GM19239 (cell line): Measurements from ENCODE around the gene TRAK1.
A peak's percentile ranks its signal among the peaks of the same experiment; 100 is the strongest.

ENCODE experiments used
- DNase-seq: peaks from one replicate; pipeline ENCODE4 v3.0.0; 2011; ENCODE audit warnings: low spot score; ENCODE audit not compliant: insufficient read length
- FAIRE-seq: peaks from 2 replicates; lab custom pipeline; 2011; peaks lifted over from hg19 to GRCh38; lab: Jason Lieb, UNC

TRAK1 gene

GRCh38 chr3:42148086-42148848 is 57.1 kb downstream of the TRAK1 start:
- peak; percentile 80 for FAIRE-seq
- DNase-seq: no peak

GRCh38 chr3:42148982-42149432 is 57.9 kb downstream of the TRAK1 start:
- no peak for DNase-seq
- no peak for FAIRE-seq

GRCh38 chr3:42149532-42149931 is 58.4 kb downstream of the TRAK1 start:
- FAIRE-seq: no peak
- DNase-seq: no peak

- no peak for FAIRE-seq
Observed at GRCh38 chr3:42149975-42150374, 58.8 kb downstream of the TRAK1 start.

GRCh38 chr3:42151596-42152168 is 60.5 kb downstream of the TRAK1 start:
- FAIRE-seq (no peak), DNase-seq (no peak)

More at GRCh38 chr3:42149975-42150374, 58.8 kb downstream of the TRAK1 start:
- DNase-seq: no peak

GRCh38 chr3:42152193-42152592 is 61.0 kb downstream of the TRAK1 start:
- DNase-seq (no peak), FAIRE-seq (no peak)

GRCh38 chr3:42153039-42153438 is 61.9 kb downstream of the TRAK1 start:
- DNase-seq: no peak
- FAIRE-seq: no peak

GRCh38 chr3:42157540-42158538 is 66.7 kb downstream of the TRAK1 start:
- FAIRE-seq (no peak), DNase-seq (no peak)

- DNase-seq (no peak), FAIRE-seq (no peak)
Observed at GRCh38 chr3:42159147-42159546, 68.0 kb downstream of the TRAK1 start.

- DNase-seq (peak; percentile 44), FAIRE-seq (peak; percentile 83)
Observed at GRCh38 chr3:42159706-42160472, 68.7 kb downstream of the TRAK1 start.

GRCh38 chr3:42161050-42161935 is 70.1 kb downstream of the TRAK1 start:
- DNase-seq (no peak), FAIRE-seq (no peak)

GRCh38 chr3:42162462-42162861 is 71.3 kb downstream of the TRAK1 start:
- DNase-seq: no peak
- no peak for FAIRE-seq

GRCh38 chr3:42163622-42164244 is 72.6 kb downstream of the TRAK1 start:
- FAIRE-seq (no peak), DNase-seq (no peak)

GRCh38 chr3:42164656-42165055 is 73.5 kb downstream of the TRAK1 start:
- no peak for DNase-seq
- FAIRE-seq: no peak

GRCh38 chr3:42165211-42165610 is 74.1 kb downstream of the TRAK1 start:
- FAIRE-seq (no peak), DNase-seq (no peak)

- FAIRE-seq (no peak), DNase-seq (no peak)
Observed at GRCh38 chr3:42166214-42166613, 75.1 kb downstream of the TRAK1 start.

- DNase-seq (no peak), FAIRE-seq (no peak)
Observed at GRCh38 chr3:42166662-42167300, 75.6 kb downstream of the TRAK1 start.

GRCh38 chr3:42169579-42170120 is 78.5 kb downstream of the TRAK1 start:
- no peak for FAIRE-seq

More at GRCh38 chr3:42169579-42170120, 78.5 kb downstream of the TRAK1 start:
- no peak for DNase-seq
